ENCODE results near the gene PIN1.
"Not testable (repeated sequence)": the region's sequence is repeated elsewhere in the genome, so short reads cannot be mapped to it uniquely, and the experiment has no call there.

Gene PIN1

GRCh38 chr19:9818734-9819595 lies 16.2 kb upstream of the PIN1 start, which contains the start of gene FBXL12:
Gene FBXL12, minus strand, starts transcription at chr19:9819079. Its CDS starts 266 bp downstream, at chr19:9818813.
- DNase-seq: peak; percentile 99

- peak; percentile 98 for DNase-seq
Observed at GRCh38 chr19:9819596-9819909, 15.6 kb upstream of the PIN1 start.

- not testable (repeated sequence) for DNase-seq
Observed at GRCh38 chr19:9820034-9820433, 15.1 kb upstream of the PIN1 start.

DNA sequence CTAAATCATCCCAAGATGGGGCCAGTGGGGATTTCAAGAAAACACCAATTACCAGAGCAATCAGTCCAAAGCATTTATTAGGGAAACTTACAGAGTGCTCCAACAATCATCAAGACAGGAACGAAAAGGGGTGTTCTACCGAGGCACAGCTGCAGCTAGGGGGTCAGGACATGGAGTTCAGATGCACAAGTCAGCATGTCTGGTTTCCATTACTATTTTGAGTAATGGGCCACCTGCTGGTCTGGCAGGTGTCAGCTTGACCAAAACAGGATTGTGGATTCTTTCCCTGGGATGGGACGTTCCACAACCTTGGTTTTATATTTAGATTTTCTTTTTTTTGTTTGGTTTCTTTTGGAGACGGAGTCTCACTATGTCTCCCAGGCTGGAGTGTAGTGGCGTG lies 11.3 kb upstream of the PIN1 start:
- DNase-seq: no peak

- peak; percentile 92 for DNase-seq
Observed at GRCh38 chr19:9827289-9828238, 7.6 kb upstream of the PIN1 start, which contains the start of gene UBL5. Gene UBL5, plus strand, starts transcription at chr19:9827918. Its CDS starts 420 bp downstream, at chr19:9828338.

DNA sequence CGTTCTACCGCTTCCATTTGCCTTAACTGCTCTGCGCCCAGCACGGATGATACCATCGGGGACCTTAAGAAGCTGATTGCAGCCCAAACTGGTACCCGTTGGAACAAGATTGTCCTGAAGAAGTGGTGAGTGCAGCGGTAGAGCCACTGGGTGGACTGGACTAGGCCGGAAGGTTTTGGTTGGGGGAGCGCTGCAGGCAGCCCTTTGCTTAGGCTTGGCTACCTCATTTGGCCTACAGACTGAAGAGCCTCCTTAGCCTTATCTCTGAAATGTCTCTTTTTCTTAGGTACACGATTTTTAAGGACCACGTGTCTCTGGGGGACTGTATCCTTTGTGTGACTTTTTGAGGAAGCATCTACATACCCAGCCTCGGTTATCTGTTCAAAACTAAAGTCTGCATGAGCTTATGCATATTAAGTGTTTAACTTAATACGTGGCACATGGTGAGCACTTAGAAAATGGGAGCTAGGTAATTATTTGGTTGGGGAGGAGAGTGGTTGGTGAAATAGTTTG lies 6.5 kb upstream of the PIN1 start:
- DNase-seq: no peak

DNA sequence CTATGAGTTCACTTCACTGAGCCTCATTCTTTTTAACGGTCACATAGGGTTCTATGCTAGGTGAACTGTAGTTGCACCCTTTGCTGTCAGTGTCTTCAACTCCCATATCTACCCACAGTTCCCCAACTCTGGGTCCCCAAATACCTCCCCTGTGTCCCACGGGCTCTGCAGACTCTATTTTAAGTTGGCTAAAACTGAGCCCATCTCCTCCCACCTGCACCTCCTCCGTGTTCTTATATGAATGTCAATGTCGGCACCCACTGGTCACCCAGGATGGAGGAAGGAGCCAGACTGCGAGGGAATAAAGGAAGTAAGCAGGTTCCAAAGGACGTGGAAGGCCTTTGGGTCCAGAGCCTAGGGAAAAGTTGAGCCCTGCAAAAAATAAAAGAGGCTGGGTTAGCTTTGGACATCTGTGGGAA lies 802 bp upstream of the PIN1 start:
- DNase-seq: no peak

DNA sequence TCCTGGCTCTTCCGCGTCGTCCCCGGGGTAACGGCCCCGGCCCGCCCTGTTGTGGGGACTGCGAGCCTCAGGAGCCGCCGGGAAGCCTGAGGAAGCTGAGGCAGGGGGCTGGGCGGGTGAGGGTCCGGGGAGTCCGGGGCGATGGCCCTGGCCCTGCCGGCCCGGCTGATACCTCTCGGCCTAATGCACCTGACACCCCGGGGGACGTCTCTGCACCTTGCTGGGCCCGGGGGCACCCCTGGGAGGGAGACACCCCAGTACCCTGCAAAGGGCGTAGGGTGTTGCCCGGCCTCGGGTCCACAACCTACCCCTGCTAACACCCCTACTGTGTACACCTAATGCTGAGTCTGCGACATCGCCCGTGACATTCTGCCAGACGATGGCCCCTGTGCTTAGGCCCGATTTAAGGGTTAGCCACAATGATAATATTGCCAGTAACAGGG lies 410 bp downstream of the PIN1 start:
- no peak for DNase-seq

GRCh38 chr19:9836021-9836420 lies 903 bp downstream of the PIN1 start:
- DNase-seq: no peak

GRCh38 chr19:9838324-9838723 lies 3.2 kb downstream of the PIN1 start:
- no peak for DNase-seq

DNA sequence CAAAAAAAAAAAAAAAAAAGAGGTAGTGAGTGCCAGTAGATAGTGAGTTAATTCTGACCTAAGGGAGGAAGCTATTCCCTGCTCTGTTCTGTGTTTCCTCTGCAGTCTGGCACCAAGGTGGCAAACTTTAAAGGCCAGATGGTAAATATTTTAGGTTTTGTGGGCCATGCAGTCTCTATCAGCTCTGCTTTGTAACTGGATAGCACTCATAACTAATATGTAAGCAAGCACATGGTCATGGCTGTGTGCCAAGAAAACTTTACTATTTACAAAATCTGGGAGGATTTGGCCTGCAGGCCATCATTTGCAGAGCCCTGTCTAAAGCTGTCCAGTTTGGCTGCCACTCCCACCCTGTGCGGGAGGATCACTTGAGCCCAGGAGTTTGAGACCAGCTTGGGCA lies 4.3 kb downstream of the PIN1 start:
- no peak for DNase-seq

DNA sequence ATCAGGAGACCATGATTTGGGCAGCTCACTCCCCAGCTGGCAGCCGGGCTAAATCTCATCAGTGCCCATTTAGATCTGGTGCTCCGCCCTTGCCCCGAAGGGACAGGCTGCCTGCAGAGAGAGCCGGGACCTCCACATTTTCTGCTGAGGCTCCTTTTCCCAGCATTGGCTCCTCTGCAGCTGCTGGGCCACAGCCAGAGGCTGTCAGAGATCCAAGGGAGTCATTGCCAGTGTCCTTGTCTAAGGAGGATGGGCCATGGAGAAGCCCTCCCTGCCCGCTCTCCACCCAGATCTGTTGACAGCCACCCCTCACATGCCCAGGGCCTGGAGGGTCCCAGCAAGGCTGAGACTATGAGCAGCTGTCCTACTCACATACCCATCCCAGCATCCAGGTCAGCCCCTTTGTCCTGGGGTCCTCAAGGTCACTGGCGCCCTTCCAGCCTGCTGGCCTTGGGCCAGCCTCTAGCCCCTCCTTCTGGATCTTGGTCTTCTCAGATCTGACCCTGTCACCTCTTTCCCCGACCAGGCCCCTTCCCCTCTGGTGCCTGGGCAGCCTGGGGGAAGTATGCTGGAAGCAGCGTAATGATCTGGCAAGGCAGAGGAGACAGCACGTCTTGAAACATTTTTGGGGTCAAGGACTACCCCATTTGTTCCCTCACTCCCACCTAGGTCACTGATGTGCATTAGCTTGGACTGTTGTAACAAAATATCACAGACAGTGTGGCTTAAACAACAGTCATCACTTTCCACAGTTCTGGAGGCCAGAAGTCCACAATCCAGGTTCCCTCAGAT lies 7.9 kb downstream of the PIN1 start:
- DNase-seq: no peak

DNA sequence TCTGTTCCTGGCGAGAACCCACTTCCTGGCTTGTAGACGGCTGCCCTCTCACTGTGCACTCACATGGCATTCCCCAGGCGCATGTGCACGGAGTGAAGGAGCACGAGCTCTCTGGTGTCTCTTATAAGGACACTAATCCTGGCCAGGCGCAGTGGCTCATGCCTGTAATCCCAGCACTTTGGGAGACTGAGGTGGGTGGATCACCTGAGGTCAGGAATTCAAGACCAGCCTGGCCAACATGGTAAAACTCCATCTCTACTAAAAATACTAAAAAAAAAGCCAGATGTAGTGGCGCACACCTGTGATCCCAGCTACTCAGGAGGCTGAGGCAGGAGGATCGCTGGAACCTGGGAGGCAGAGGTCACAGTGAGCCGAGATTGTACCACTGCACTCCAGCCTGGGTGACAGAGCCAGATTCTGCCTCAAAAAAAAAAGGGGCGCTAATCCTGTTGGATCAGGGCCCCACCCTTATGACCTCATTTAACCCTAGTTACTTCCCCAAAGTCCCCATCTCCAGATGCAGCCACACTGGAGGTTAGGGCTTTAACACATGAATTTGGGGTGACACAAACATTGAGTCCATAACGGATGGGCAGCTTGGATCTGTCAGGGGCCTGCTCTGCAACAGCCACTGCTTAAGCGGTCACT lies 8.6 kb downstream of the PIN1 start:
- DNase-seq: not testable (repeated sequence)

- DNase-seq: no peak
Observed at GRCh38 chr19:9847087-9847671, 12.1 kb downstream of the PIN1 start.

DNA sequence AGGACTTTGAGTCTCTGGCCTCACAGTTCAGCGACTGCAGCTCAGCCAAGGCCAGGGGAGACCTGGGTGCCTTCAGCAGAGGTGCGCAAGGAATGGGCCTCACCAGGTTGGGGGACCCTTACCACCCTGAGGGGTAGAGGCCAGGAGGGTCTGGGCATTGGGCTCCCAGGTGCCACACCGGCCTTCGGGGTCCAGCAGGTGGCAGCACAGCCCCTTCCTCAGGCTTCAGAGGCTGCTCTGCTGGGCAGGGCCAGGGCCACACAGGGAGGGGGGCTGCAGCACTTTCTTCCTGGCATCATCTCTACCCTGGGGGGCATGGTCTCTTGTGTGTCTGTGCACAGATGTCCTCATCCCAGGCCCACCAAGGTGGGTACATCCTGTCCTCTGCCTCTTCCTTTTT lies 12.9 kb downstream of the PIN1 start:
- no peak for DNase-seq

DNA sequence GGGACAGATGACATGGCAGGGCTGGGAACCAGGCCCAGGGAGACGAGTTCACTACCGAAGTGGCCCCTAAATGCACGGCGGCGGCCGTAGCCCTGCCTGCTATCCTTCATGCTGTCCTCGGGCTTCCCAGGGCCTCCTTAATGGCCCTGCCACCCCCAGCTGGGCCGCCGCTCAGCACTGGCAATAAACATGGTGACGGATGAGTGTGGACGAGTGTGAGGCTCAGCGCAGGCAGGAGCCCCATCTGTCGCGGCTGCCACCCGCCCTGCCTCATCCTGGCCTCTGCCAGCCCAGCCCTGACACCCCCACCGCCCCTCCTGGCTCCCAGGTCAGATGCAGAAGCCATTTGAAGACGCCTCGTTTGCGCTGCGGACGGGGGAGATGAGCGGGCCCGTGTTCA lies 13.6 kb downstream of the PIN1 start:
- no peak for DNase-seq

GRCh38 chr19:9849791-9850190 lies 14.7 kb downstream of the PIN1 start:
- DNase-seq: no peak

DNA sequence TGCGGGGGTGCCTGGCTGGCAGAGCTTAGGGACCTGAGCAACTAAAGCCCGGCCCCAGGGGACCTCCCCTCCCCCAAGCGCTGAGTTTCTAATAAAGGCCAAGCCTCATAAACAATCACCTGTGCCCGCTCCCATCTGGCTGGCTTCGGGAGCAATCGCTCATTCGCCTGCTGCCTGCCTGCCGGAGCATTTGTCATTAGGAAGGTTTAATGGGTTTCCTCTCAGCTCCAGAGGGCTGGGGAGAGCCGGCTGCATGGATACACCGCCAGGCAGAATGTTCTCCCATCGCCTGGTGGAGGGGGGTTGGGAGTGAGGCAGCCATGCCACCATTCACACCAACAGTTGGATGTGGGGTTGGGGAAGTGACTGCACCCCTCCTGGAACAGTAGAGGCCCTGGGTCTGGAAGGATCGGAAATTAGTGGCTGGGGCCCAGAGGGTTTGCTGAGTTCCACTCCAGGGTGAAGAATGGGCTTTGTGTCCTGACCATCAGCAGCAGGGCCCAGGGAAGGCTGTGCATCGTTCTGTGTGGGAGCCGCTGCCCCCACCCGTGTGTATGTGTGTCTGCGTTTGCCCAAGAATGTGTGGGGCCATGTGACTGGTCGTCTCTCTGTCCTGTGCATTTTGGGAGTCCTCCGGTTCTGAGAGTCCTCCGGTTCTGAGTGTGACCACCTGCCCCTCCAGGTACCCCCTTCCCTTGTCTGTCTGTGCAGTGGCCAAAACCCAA lies 15.3 kb downstream of the PIN1 start:
- no peak for DNase-seq

DNA sequence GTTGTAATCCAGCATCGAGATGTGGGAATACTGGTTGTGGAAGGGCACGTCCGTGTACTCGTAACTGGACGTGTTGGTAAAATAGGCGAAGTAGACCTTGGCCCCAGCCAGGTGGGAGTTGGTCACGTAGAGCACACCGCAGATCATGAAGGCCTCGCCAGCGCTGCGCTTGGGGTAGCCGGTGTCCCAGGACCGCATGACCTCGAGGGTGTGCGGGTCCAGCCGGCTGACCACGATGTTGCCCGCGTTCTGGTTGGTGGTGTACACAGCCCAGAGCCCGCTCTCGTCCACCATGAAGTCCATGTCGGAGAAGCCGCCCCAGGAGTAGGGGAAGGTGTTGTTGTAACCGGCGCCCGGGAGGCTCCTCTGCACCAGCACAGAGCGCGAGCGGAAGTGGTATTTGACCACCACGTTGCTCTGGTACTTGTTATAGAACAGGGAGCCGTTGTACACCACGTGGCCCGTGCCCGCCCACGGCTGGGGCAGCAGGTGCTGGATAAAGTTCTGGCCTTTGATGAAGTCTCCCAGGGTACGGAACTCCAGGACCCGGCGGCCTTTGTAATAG lies 19.2 kb downstream of the PIN1 start:
- DNase-seq: no peak

DNA sequence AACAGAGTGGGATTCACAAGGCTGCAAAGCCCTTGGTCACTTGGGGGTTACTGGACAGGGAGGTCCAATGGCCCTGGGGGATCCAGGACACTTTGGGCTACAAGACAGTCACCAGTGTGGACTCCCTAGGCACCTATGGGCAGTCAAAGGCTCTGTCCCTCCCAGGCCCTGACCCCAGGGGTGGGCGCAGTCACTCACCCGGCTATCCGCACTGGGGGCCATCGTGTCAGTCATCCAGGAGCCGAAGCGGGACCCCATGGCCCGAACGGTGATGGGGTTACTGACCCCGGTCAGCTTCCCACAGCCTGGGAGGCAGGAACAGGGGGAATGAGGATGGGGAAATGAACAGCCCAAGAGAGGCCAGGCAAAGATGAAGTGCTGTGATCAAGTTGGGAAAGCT lies 21.5 kb downstream of the PIN1 start:
- DNase-seq: no peak
